Mammary epithelial cell (primary cell): ENCODE measurements around the gene MAP4K4.

Experiments
- CTCF ChIP-seq, 2 donors: IDR thresholded peaks in 1 of 2; conservative IDR thresholded peaks in 1 of 2; 2 replicates each; pipeline ENCODE4 v1.5.1; 2011 to 2012; ENCODE audit warnings: inconsistent platforms in 2 of 2, low read length in 2 of 2, mild to moderate bottlenecking in 2 of 2, control low read depth in 1 of 2, low read depth in 1 of 2; ENCODE audit not compliant: insufficient read depth in 1 of 2; ENCODE audit errors: extremely low read depth in 1 of 2
- EZH2 ChIP-seq: IDR thresholded peaks from 2 replicates; pipeline ENCODE4 v1.6.1; 2012; ENCODE audit warnings: low read length, inconsistent platforms, borderline replicate concordance

GRCh38 chr2:101752716-101753616 is 55.5 kb downstream of the MAP4K4 start:
- TF ChIP-seq CTCF (conservative IDR thresholded peaks at IDR 0.05 in 1 of 2, IDR thresholded peaks at IDR 0.05 in 1 of 2; ENCODE audit: extremely low read depth in 1 of 2, insufficient read depth in 1 of 2, low read depth in 1 of 2, low read length in 2 of 2), result no peak
- TF ChIP-seq EZH2, result no peak
